Kidney glomerular epithelial cell (primary cell): Measurements from ENCODE around the gene DAZAP2.
A peak's percentile ranks its signal among the peaks of the same experiment; 100 is the strongest.

Source experiments
- DNase-seq: peaks from one replicate; lab custom pipeline; 2025; lab: John Stamatoyannopoulos, UW

The DAZAP2 gene, protein sequence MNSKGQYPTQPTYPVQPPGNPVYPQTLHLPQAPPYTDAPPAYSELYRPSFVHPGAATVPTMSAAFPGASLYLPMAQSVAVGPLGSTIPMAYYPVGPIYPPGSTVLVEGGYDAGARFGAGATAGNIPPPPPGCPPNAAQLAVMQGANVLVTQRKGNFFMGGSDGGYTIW

DNA sequence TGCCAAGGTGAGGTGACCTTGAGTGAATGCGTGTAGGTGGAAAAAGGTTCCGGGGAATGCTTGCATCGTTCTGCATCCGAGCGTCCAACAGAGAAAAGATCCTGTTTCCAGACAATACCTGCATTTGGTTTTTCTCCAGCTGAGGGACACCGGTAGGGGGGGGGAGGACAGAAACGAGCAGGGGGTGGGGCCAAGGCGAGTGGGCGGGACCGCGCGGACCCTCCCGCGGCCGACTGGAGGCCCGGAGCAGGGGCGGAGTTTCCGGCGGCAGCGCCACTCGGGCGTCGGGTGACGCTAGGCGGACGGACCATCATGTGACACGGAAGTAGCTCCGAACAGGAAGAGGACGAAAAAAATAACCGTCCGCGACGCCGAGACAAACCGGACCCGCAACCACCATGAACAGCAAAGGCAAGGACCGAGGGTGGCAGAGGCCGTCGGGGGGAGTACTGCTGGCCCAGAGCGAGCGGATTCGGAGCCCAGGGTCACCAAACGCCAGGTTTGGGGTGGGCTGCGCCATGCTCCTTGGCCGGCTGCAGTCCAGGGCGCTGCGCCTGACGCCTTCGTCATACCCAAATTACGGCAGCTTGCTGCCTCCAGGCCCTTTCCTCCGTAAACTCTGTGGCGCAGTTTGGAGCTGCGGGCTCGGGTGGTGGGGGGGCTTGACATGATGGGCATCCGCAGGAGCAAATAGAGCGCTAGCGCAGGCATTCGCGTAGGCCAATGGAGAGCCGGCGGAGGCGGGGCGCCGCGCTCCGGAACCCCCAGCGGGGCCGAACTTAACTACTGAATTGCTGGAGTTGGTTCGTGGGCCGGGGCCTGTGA, at the start of gene DAZAP2:
Gene DAZAP2 (plus strand): TSS at position 317 of the 825 bp plus-strand sequence. CDS start 82 bp downstream, at position 399.
- peak; percentile 95 for DNase-seq

DNA sequence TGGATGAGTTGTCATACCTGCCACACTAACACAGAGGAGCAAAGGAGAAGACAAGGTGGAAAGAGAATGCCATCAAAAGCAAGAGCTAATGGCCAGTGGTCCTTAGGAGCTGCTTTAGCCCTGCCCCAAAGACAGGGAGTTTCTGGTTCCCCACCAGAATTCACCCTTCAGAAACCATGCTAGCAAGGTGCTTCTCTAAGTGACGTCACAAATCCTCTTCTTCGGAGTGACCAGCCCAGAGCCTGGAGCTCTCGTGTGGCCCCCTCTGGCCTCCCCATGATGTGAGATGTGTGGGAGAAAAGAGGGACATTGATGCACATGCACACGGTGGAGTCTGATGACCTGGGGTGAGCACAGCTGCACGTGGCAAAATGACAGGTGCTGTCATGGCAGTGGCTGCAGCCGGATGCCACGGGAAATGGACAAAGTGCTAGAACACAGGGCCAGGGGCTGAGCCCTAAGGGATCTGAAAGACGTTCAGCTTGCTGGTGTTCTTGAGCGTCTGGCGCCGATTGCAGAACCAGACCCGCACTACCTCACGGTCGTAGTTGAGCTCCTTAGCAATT, 48.8 kb upstream of the DAZAP2 start:
- DNase-seq = no peak

DNA sequence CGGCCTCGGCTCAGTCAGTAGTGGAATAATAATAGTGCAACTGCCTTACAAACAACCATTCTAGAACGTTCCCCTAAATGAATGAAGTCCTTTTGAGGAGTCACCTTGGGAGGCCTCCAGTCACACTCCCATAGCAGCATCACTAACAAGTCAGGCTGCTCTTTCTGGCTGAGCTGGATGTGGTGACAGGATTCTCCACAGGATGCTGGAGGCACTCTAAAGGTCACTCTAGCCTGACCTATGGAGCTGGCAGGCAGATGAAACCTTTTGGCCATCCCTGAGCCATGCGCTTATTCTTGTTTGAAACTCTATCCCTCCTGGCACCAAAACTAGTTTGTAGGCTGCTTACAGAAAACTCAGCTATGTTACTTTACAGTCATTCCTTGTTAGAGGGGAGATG, 47.8 kb upstream of the DAZAP2 start:
- DNase-seq = no peak

DNA sequence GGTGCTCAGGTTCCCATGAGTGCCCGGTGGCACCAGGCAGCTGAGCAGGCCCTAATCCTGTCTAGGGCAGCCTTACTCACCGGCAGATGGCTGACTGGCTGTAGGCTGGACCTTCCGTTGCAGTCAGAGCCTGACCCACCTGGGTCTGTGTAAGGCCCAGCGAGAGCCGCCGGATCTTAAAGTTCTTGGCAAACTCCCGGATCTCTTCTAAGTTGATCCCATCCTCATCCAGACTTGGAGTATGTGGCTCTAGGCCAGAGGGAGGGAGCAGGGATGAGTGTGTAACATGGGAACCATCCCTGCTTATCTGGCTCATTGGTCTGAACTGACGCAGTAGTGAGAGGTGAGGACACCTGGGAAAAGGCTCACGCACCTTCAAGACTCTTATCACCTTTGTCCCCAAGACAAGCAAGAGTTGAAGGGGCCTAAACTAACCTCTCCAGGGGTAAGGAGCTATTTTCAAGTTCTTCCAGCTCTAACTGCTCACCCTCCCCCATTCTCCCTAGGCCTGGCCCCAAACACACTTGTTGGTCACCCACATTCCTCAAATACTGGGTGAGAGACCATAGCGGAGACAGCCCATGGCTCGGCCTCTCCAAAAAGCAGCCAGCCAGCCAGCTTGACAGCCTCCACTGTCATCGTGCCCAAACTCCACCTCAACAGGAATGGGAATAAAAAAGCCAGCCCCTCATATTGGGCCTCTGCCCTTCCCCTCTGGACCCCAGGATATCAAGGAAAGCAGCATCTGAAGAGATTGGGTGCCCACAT, 46.9 kb upstream of the DAZAP2 start:
- no peak for DNase-seq

DNA sequence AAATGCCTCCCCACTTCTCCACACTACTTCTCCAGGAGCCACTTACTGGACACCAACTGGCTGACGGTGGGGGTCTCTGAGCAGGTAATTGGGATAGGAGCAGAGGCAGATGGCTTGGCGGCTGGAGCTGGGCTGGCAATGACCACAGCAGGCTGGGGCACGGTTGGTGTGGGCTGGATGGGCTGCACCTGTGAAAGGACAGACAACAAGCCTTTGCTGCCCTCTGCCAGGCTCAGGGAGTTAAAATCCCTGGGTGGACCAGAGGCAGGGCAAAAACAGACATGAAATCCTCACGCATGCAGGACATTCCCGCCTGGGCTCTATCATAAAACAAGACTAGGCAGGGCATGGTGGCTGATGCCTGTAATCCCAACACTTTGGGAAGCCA, 46.3 kb upstream of the DAZAP2 start:
- no peak for DNase-seq

DNA sequence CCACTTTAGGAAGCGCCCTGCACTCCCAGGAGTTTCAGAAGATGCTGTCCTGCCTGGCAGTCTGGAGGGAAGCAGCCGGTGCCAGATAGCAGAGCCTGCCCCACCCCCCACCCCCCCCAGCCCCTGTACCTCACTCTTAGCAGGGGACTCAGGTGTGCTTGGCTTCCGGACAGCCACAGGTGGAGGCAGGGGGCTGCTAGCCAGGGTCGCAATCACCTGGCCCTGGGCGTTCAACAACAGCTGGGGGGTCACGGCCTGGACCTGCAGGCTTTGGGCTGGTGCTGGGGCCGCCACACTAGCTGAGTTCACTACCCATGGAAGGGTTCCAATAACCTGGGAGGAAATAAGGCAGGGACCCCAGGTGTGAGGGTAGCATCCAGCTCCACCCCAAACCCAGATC, 42.8 kb upstream of the DAZAP2 start:
- DNase-seq = no peak

DNA sequence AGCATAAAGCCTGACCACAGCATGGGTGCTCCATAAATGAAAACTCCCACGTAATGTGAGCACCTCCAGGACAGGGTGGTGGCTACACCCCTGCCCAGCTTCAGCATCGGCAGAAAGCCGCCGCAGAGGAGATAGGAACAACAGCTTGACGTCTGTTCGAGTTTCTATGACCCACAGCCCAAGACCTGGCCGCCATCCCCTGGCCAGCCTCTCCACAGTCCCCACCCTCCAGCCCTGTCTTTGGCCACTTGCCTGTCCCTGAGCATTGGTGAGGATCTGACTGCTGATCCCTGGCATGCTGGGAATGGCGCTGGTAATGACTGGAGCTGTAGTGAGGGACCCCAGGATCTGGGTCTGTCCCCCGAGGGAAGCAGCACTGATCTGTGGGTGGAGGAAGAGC, 42.1 kb upstream of the DAZAP2 start:
- no peak for DNase-seq

DNA sequence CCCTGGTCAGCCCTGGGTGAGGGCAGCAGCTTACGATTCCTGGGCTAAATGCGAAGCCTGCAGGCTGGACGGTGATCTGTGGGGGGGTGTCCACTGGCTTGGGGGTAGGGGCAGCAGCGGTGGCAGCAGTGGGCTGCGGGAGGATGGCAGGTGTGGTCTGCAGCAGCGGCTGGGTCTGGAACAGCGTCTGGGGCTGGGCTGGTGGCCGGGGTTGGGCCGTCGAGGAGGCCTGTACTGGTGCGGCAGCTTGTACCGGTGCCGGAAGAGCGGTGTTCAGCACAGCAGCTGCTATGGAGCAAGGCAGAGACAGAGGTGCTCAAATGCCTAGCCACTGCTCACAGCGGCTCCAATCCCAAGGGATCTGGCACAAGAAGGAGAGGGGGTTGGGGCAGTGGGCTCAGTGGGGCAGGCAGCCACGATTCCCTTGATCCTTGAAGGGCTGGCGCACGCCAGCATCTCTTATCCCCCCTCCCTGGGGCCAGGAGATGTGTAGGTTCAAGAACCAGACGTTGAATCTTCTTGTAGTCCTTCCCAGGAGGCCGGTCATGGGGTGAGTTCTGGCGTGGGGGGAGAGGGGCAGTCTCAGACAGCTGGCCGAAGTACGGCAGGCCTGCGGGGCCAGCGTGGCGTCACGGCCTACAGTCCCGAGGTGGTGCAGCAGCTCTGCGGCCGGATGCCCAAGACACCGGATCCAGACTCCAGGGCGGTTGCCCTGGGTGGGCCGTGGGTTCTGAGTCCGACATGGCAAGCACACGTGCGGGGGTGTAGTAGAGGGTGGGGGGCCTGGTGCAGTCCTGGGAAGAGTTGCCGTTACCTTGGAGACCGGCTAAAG, 40.7 kb upstream of the DAZAP2 start:
- DNase-seq = no peak

DNA sequence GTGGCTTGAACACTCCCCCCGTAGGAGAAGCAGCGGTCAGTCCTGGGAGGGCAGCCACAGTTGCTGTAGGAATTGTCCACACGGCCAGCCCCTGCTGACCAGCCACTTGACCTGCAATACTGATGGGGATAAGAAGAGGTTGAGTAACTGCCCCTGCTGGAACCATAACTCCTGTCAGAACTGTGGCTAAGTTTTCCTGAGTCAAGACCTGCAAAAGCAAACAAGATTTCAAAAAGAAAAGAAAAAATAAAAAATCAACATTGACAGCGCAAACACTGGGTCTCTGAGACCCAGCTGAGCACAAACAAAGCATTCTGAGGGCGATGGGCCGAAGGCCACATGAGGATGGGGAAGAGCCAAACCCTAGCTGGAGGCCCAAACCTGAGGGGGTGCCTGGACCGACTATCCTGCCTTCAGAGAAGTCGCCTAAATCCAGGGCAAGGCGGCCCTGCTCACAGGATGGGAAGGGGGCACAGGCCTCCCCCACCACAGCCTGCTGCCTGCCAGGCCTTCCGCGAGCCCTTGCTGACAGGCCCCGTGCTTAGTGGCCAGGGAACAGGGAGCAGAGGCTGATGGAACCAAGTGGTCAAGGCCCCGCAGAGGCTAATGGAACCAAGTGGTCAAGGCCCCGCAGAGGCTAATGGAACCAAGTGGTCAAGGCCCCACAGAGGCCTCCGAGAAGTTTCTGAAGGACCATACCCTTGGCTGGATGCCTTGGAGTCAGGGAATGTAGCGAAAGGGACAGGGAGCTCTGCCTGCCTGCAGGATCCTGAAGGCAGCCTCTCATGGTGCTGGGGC, 39.9 kb upstream of the DAZAP2 start:
- DNase-seq = no peak

DNA sequence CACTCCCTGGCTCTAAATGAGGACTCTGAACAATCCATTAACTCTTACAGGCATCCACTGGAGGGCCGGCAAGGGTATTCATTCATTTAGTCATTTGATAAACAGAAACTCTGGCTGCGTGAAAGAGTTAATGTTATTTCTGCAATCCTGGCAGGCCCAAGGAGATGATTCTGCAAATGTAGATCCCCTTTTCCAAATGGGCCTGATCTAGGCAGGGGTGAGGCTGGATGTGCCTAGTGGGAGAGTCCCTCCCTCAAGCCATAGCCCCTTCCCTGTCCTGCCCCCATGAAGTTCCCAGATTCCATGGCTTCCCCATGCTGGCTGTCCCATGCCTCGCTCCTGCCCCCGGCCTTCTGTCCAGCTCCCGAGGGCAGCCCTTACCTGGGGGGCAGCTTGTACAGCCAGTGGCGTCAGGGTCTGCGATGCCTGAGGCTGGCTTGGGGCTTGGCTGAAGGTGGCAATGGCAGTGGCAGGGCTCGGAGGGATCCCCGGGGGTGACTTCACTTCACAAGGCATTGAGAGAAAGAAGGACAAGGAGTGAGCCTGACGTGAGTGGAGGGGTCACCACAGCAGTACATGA, 39.2 kb upstream of the DAZAP2 start:
- no peak for DNase-seq

DNA sequence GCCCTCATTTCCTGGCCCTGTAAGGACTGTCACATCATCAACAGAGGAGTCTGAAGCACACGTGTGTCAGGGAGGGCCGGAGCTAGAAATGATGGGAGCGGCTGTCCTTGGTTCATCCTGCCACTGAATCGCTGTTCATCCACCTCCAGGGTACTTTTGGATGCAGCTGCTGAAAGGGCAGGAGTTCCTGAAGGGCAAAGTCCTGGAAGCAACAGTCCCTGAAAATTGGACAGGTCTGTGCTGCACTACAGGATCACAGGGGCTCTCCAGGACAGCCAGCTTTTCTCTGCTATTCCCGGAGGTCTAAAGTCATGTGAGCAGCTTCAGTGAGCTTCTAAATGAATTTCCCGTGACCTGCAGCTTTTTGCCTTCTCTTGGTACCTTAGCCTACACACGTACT, 38.5 kb upstream of the DAZAP2 start:
- DNase-seq = no peak

DNA sequence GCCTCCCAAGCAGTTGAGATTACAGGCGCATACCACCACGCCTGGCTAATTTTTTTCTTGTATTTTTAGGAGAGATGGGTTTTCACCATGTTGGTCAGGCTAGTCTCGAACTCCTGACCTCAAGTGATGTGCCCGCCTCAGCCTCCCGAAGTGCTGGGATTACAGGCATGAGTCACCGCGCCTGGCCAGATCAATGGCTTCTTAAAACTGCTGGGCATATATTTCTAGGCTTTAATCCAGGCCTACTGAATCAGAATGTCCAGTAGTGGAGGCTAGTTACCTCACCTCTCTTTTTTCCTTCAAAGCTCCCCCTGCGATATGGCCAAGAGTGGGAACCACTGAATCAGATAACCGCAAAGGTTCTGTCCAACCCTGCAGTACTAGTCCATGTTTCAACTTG, 37.8 kb upstream of the DAZAP2 start:
- no peak for DNase-seq

DNA sequence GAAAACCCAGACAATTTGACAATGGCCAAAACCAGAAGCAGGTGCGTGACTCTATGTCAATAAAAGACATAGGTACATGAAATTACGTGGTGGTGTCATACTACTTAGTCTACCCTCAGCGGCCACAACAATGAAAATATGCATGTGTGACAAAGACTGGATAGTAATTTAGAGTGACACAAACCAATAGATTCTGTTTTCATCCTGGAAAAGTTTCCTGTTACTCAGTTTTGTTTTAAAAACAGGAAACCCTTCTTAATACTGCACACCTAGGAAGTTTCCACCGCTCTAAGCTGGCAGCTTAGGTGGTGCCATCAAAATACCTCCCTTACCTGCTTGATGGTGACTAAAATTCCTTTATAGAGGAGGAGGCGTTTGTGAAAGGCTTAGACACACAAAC, 35.9 kb upstream of the DAZAP2 start:
- no peak for DNase-seq

DNA sequence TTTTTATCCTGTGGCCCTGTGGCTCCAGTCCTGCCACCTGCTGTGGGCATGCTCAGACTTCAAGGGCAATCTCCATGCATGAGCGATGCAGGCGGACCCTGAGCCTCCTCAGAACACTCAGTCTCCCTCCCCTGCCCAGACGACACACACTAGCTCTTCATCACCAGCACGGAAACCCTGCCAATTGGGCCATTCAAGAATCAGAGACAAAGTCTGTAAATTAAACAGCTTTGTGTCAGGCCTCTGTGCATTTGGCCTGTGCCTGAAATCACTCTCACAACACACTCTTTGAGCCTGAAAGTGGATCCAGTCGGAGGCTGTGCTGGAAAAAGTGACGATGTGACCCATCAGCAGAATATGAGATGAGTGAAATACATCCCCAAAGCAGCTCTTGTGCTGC, 33.3 kb upstream of the DAZAP2 start:
- DNase-seq = no peak

DNA sequence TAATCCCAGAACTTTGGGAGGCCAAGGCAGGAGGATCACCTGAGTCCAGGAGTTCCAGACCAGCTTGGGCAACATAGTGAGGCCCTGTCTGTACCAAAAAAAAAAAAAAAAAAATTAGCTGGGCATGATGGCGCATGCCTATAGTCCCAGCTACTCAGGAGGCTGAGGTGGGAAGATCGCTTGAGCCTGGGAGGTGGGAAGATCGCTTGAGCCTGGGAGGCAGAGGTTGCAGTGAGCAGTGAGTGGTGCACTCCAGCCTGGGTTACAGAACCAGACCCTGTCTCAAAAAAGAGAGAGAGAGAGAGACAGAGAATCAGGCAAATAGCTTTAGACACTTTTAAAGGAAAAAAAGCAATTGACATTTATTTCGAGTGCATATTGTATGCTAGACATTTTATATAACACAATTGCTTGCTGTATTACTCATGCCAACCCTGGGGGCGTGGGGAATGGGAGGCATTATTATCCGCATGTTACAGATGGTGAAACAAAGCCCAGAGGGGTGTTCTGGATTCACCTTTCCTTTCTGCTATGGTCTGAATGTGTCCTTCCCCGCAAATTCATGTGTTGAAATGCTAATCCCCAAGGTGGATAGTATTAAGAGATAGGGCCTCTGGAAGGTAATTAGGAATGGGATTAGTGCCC, 30.5 kb upstream of the DAZAP2 start:
- DNase-seq = no peak

DNA sequence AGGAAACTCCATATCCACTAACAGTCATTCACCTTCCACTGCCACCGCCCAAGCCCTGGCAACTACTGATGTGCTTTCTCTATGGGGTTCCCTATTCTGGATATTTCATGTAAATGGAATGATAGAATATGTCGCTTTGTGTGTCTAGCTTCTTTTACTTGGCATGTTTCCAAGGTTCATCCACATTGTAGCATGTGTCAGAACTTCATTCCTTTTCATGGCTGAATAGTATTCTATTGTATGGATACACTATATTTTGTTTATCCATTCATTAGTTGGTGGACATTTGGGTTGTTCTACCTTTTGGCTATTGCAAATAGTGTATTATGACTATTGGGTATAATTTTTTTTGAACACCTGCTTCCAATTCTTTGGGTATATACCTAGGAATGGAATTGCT, 29.4 kb upstream of the DAZAP2 start:
- DNase-seq = no peak

DNA sequence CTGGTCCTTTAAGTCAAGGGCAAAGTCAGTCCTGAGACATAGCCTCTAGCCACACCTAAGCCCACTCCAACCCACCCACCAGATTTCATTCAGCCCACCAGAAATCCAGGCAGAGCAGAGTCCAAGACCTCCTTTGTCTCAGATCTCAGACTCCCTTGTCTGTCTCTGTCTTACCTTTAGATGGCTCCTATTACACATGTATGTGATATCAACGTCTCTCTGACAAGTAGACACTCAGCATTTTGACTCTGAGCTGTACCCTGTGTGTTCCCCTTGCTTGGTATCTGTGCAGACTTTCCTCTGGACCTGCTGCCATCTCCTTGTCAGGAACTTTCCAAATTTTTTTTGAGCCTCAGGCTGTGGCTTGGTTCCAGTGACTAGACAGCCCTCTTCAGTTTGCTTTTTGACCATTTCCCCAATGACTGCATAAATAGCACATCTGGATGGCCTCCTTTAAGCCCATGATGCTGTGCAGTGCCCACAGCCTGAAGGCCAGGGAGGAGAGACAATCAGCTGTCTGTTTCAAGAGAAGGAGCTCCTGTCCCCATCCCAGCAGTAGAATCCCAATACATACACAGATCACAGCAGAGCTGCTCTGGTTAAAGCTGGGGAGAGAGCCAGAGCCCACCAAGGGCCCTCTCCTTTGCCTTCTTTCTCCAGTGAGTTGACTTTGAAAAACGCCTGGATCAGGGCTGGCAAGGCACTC, 27.8 kb upstream of the DAZAP2 start:
- DNase-seq = no peak

DNA sequence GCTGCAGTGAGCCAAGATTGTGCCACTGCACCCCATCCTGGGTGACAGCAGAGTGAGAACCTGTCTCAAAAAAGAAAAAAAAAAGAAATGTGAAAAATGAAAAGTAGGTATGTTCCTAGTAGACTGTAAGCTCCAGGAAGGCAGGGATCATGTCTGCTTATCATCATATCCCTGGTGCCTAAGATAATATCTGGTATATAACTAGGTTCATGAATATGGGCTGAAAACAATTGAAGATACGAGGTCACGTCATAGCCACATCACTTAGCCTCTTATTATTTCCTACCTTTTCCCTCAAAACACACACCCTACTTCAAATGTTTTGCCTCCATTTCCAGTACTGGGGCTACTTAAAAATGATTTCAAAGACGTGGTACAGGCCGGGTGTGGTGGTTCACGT, 23.7 kb upstream of the DAZAP2 start:
- no peak for DNase-seq

DNA sequence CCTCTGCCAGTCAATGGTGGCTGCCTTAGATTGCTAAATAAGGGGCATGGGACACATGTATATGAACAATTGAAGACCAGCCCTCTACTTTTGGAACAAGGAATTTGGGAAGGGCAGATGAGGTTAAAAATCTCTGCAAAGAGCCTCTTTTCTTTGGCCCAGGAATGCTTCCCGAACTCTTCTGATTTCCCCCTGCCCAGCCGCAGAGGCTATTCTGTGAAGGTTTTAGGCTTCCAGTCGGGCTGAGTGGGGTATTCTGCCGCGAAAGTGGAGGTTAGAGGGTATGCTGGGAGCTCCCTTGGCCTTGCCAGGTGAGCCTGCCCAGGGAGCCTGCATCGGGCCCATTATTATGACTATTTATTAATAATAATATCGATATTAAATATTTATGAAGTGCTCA, 22.0 kb upstream of the DAZAP2 start:
- no peak for DNase-seq
